Panc1 (cell line): ENCODE measurements around the gene MIER2. TPM values are rescaled to one million over a fixed set of nuclear protein-coding genes. Genes with fewer than 3 reads are reported as not detected.

Source experiments
- ATAC-seq: fragments of 200-7000 bp; cut with Tn5 transposase; 2 replicates; pipeline ENCODE4 v1.9.1; 2020; ENCODE audit warnings: mild to moderate bottlenecking, moderate library complexity
- BruUV-seq: library from RNA; stranded (reverse); fragments of 400-500 nt; replicated peaks from 2 replicates; lab custom pipeline; 2021; lab: Mats Ljungman, UMichigan
- CTCF ChIA-PET: fragments of 300-600 bp; sonication (Branson Sonifier 250); formaldehyde crosslinking; loops from one replicate; lab custom pipeline; 2022; ENCODE audit warnings: antibody characterized with exemption; lab: Charles Lee
- POLR2A ChIA-PET: fragments of 300-600 bp; sonication (Branson Sonifier 250); formaldehyde crosslinking; loops from one replicate; lab custom pipeline; 2022; ENCODE audit warnings: antibody characterized with exemption; lab: Charles Lee
- DNase-seq: peaks from one replicate; pipeline ENCODE4 v3.0.0-alpha.2; 2010; ENCODE audit warnings: low read depth, low spot score
- H3K27ac ChIP-seq: 2 replicates; pipeline ENCODE4 v1.5.1; 2011; ENCODE audit warnings: mild to moderate bottlenecking, low read length, inconsistent platforms
- H3K27me3 ChIP-seq: fragments of 200-500 bp; sonication (Bioruptor generic); 2 replicates; pipeline ENCODE4 v1.6.0; 2014; ENCODE audit warnings: low read length, inconsistent platforms; ENCODE audit not compliant: control insufficient read depth, insufficient read depth
- H3K36me3 ChIP-seq: fragments of 200-500 bp; sonication (Bioruptor generic); 2 replicates; pipeline ENCODE4 v1.5.1; 2014; ENCODE audit warnings: inconsistent platforms, mild to moderate bottlenecking, low read length, moderate library complexity; ENCODE audit not compliant: control insufficient read depth, insufficient read depth
- H3K4me1 ChIP-seq: 2 replicates; pipeline ENCODE4 v1.5.1; 2011; ENCODE audit warnings: inconsistent platforms, mild to moderate bottlenecking, low read length, moderate library complexity; ENCODE audit not compliant: control insufficient read depth, insufficient read depth
- H3K4me3 ChIP-seq, 2 experiments: 2 replicates each; pipeline ENCODE4 v1.5.1; 2011 to 2012; ENCODE audit warnings: low read depth in 2 of 2, low read length in 2 of 2, mild to moderate bottlenecking in 2 of 2, inconsistent platforms in 1 of 2, moderate library complexity in 1 of 2
- H3K9me3 ChIP-seq: fragments of 200-500 bp; sonication (Bioruptor generic); 2 replicates; pipeline ENCODE4 v1.5.1; 2014; ENCODE audit warnings: low read depth, mild to moderate bottlenecking, inconsistent platforms, low read length, moderate library complexity; ENCODE audit not compliant: control insufficient read depth, insufficient read depth
- POLR2AphosphoS5 ChIP-seq: IDR thresholded peaks from 2 replicates; pipeline ENCODE4 v1.6.1; 2012; ENCODE audit warnings: mild to moderate bottlenecking, low read depth, low read length, moderate library complexity
- SIN3A ChIP-seq: IDR thresholded peaks from 2 replicates; pipeline ENCODE4 v1.6.1; 2012; ENCODE audit warnings: low read depth, mild to moderate bottlenecking, low read length, moderate library complexity, borderline replicate concordance; ENCODE audit not compliant: insufficient read depth
- TCF7L2 ChIP-seq: IDR thresholded peaks from 2 replicates; pipeline ENCODE4 v1.6.1; 2011; ENCODE audit warnings: mild to moderate bottlenecking, low read depth, low read length, inconsistent platforms
- in situ Hi-C: cut with HindIII; loops from 2 replicates; pipeline ENCODE4 v1.10.0; 2016; ENCODE audit warnings: low sequenced_read_pairs, low pct_unique_long_range_greater_than_20kb
- intact Hi-C: fragments of 100-400 bp; cut with micrococcal nuclease; formaldehyde crosslinking; loops from one replicate; pipeline ENCODE4 v1.10.0; 2022; ENCODE audit not compliant: unreplicated experiment
- total RNA-seq: library from RNA; stranded (reverse); gene quantifications from one replicate; pipeline ENCODE4 v1.2.1, GENCODE V29; 2021; ENCODE audit not compliant: unreplicated experiment
- TF ChIP-seq, protein P1 (sequence below): fragments of 450-650 bp; IDR thresholded peaks from 2 replicates; pipeline ENCODE4 v1.5.1; 2017; ENCODE audit warnings: mild to moderate bottlenecking
- TF ChIP-seq, protein P2 (sequence below), 2 experiments: IDR thresholded peaks; 2 replicates each; pipeline ENCODE4 v1.6.1; 2011 to 2012; ENCODE audit warnings: low read depth in 2 of 2, control low read depth in 1 of 2, low read length in 1 of 2, mild to moderate bottlenecking in 1 of 2, moderate library complexity in 1 of 2; ENCODE audit not compliant: insufficient read depth in 1 of 2

The MIER2 gene
- total RNA-seq, 1 experiment from 2014 or later = 32.1 TPM

DNA sequence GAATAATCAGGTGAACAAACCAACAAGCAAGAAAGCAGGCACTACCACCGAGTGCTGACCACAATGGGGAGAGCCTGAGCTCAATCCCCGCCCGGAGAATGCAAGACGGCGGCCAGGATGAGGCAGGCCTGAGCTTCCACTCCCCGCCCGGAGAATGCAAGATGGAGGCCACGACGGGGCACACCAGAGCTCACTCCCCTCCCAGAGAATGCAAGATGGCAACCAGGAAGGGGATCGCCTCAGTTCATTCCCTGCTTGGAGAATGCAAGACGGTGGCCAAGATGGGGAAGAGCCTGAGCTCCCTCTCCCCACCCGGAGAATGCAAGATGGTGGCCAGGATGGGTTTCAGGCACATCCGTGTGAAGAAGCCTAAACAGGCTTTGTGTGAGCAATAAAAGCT lies 24.7 kb upstream of the MIER2 start:
- DNase-seq = no peak
- ATAC-seq = no peak
- H3K9me3 ChIP-seq = no peaks in the 10 kb centered on the region
- no TSS peak for BruUV-seq
- H3K4me1 ChIP-seq = no peaks in the 10 kb centered on the region
- H3K27ac ChIP-seq = no peak overlapping the region
- intact Hi-C loops (no loop called here), in situ Hi-C loops (no loop called here)
- H3K36me3 ChIP-seq = no peaks in the 10 kb centered on the region
- POLR2A ChIA-PET = no interaction called here
- H3K27me3 ChIP-seq = no peaks in the 10 kb centered on the region
- no peak for TF ChIP-seq SIN3A
- TF ChIP-seq, protein P1, sequence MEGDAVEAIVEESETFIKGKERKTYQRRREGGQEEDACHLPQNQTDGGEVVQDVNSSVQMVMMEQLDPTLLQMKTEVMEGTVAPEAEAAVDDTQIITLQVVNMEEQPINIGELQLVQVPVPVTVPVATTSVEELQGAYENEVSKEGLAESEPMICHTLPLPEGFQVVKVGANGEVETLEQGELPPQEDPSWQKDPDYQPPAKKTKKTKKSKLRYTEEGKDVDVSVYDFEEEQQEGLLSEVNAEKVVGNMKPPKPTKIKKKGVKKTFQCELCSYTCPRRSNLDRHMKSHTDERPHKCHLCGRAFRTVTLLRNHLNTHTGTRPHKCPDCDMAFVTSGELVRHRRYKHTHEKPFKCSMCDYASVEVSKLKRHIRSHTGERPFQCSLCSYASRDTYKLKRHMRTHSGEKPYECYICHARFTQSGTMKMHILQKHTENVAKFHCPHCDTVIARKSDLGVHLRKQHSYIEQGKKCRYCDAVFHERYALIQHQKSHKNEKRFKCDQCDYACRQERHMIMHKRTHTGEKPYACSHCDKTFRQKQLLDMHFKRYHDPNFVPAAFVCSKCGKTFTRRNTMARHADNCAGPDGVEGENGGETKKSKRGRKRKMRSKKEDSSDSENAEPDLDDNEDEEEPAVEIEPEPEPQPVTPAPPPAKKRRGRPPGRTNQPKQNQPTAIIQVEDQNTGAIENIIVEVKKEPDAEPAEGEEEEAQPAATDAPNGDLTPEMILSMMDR = no peak
- TF ChIP-seq POLR2AphosphoS5 = no peak
- TF ChIP-seq, protein P2, sequence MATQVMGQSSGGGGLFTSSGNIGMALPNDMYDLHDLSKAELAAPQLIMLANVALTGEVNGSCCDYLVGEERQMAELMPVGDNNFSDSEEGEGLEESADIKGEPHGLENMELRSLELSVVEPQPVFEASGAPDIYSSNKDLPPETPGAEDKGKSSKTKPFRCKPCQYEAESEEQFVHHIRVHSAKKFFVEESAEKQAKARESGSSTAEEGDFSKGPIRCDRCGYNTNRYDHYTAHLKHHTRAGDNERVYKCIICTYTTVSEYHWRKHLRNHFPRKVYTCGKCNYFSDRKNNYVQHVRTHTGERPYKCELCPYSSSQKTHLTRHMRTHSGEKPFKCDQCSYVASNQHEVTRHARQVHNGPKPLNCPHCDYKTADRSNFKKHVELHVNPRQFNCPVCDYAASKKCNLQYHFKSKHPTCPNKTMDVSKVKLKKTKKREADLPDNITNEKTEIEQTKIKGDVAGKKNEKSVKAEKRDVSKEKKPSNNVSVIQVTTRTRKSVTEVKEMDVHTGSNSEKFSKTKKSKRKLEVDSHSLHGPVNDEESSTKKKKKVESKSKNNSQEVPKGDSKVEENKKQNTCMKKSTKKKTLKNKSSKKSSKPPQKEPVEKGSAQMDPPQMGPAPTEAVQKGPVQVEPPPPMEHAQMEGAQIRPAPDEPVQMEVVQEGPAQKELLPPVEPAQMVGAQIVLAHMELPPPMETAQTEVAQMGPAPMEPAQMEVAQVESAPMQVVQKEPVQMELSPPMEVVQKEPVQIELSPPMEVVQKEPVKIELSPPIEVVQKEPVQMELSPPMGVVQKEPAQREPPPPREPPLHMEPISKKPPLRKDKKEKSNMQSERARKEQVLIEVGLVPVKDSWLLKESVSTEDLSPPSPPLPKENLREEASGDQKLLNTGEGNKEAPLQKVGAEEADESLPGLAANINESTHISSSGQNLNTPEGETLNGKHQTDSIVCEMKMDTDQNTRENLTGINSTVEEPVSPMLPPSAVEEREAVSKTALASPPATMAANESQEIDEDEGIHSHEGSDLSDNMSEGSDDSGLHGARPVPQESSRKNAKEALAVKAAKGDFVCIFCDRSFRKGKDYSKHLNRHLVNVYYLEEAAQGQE (IDR thresholded peaks at IDR 0.05; ENCODE audit: insufficient read depth in 1 of 2, low read depth in 2 of 2, low read length in 1 of 2) = no peak
- TF ChIP-seq TCF7L2 = no peak
- H3K4me3 ChIP-seq = no peak overlapping the region
- CTCF ChIA-PET = interaction anchor here (1.1 kb wide), 1 partner anchor 102 kb away, joined by 3 read pairs; no protein-coding TSS in a partner anchor

GRCh38 chr19:368630-369024 lies 24.0 kb upstream of the MIER2 start:
- no peaks in the 10 kb centered on the region for H3K9me3 ChIP-seq
- BruUV-seq = no TSS peak
- H3K27ac ChIP-seq = no peak overlapping the region
- intact Hi-C loops (no loop called here), in situ Hi-C loops (no loop called here)
- no peaks in the 10 kb centered on the region for H3K36me3 ChIP-seq
- no peak for DNase-seq
- POLR2A ChIA-PET = no interaction called here
- no peak for ATAC-seq
- no peaks in the 10 kb centered on the region for H3K4me1 ChIP-seq
- no peaks in the 10 kb centered on the region for H3K27me3 ChIP-seq
- no peak for TF ChIP-seq SIN3A
- no peak for TF ChIP-seq POLR2AphosphoS5
- TF ChIP-seq, protein P1 = no peak
- TF ChIP-seq TCF7L2 = no peak
- TF ChIP-seq, protein P2 (IDR thresholded peaks at IDR 0.05; ENCODE audit: insufficient read depth in 1 of 2, low read depth in 2 of 2, low read length in 1 of 2) = no peak
- no peak overlapping the region for H3K4me3 ChIP-seq
- CTCF ChIA-PET = interaction anchor here (0.7 to 1.1 kb wide), 2 partner anchors 15 to 102 kb away, joined by 3 read pairs; no protein-coding TSS in a partner anchor
